Gastrocnemius medialis (tissue), 4 donors: ENCODE data around the gene SLC35B1. TPM values are rescaled to one million over a fixed set of nuclear protein-coding genes. Genes with fewer than 3 reads are reported as not detected.

Experiments used
- ATAC-seq, 2 donors: fragments of 150-250 bp; one replicate each; pipeline ENCODE4 v1.9.1; 2016
- DNase-seq, 2 donors: peaks; one replicate each; pipeline ENCODE4 v3.0.0-alpha.2; 2019
- H3K27ac ChIP-seq, 4 donors: fragments of 200-600 bp; sonication (generic); 1 replicate in 1 of 4; 2 replicates in 3 of 4; pipeline ENCODE4 v1.5.1; 2016 to 2018; ENCODE audit warnings: mild to moderate bottlenecking in 2 of 4, moderate library complexity in 1 of 4
- H3K27me3 ChIP-seq, 3 donors: fragments of 200-600 bp; sonication (generic) in 2 of 3; 1 replicate in 1 of 3; 2 replicates in 2 of 3; pipeline versions ENCODE4 v1.5.1 to v1.6.0; 2016 to 2019; ENCODE audit warnings: mild to moderate bottlenecking in 1 of 3, moderate library complexity in 1 of 3
- H3K36me3 ChIP-seq, 2 donors: fragments of 200-600 bp; sonication (generic) in 1 of 2; one replicate each; pipeline ENCODE4 v1.5.1; 2017 to 2018
- H3K4me1 ChIP-seq, 2 donors: fragments of 200-600 bp; sonication (generic) in 1 of 2; one replicate each; pipeline ENCODE4 v1.5.1; 2016 to 2017; ENCODE audit warnings: mild to moderate bottlenecking in 2 of 2
- H3K4me3 ChIP-seq, 4 donors: fragments of 200-600 bp; sonication (generic) in 3 of 4; 1 replicate in 1 of 4; 2 replicates in 3 of 4; pipeline ENCODE4 v1.5.1; 2016 to 2019; ENCODE audit warnings: mild to moderate bottlenecking in 2 of 4
- H3K9me3 ChIP-seq, 3 donors: fragments of 200-600 bp; sonication (generic) in 2 of 3; 1 replicate in 1 of 3; 2 replicates in 2 of 3; pipeline ENCODE4 v1.5.1; 2016 to 2019
- POLR2A ChIP-seq, 2 donors: fragments of 450-650 bp; IDR thresholded peaks; one replicate each; pipeline ENCODE4 v1.6.1; 2017; ENCODE audit warnings: antibody characterized with exemption in 2 of 2, mild to moderate bottlenecking in 2 of 2, moderate library complexity in 2 of 2
- in situ Hi-C, 4 donors: fragments of 200-750 bp; cut with MboI; loops; one replicate each; pipeline versions ENCODE4 v1.15.0 to v1.8.0; 2017; ENCODE audit warnings: low sequenced_read_pairs in 4 of 4
- intact Hi-C: fragments of 100-400 bp; cut with DNase I; formaldehyde crosslinking; loops from one replicate; pipeline ENCODE4 v1.15.1; 2023; ENCODE audit warnings: low total_unique reads
- total RNA-seq, 4 donors: library from RNA; depleted of rRNA; stranded (reverse); fragments of >200 nt; gene quantifications; one replicate each; pipeline versions ENCODE4 v1.1.0 to v1.2.3, GENCODE V29; 2016
- TF ChIP-seq, protein P1 (sequence below), 5 experiments: fragments of 450-650 bp in 3 of 5; fragments of 200-600 bp in 2 of 5; sonication (generic) in 2 of 5; IDR thresholded peaks in 4 of 5; conservative IDR thresholded peaks in 1 of 5; 1 replicate in 4 of 5; 2 replicates in 1 of 5; pipeline ENCODE4 v1.5.1; 2016 to 2019; ENCODE audit warnings: antibody characterized with exemption in 5 of 5, mild to moderate bottlenecking in 3 of 5, moderate library complexity in 3 of 5

Gene SLC35B1
- total RNA-seq, 4 donors from 2014 or later, result 62.7 to 99.0 (median 84.5) TPM

DNA sequence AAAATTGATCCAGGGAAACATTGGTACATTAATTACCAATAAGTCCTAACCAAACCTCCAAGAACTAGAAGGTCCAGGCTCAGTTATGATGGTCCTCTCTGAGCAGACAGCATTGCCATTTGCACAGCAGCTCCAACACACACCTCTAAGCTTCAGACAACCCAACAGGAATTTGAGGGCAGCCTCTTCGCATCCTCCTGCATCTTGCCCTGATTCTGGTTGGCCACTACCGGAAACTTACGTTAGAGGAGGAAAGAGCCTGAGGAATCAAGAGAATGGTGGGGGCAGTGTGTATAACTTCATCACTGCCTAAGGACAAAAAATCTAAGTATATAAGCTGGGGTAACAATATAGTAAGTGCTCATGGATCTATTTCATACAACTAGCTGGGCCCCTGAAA lies 40.5 kb upstream of the SLC35B1 start:
- H3K27me3 ChIP-seq, result no peaks in the 10 kb centered on the region
- no peaks in the 10 kb centered on the region for H3K9me3 ChIP-seq
- TF ChIP-seq, protein P1, sequence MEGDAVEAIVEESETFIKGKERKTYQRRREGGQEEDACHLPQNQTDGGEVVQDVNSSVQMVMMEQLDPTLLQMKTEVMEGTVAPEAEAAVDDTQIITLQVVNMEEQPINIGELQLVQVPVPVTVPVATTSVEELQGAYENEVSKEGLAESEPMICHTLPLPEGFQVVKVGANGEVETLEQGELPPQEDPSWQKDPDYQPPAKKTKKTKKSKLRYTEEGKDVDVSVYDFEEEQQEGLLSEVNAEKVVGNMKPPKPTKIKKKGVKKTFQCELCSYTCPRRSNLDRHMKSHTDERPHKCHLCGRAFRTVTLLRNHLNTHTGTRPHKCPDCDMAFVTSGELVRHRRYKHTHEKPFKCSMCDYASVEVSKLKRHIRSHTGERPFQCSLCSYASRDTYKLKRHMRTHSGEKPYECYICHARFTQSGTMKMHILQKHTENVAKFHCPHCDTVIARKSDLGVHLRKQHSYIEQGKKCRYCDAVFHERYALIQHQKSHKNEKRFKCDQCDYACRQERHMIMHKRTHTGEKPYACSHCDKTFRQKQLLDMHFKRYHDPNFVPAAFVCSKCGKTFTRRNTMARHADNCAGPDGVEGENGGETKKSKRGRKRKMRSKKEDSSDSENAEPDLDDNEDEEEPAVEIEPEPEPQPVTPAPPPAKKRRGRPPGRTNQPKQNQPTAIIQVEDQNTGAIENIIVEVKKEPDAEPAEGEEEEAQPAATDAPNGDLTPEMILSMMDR (IDR thresholded peaks at IDR 0.05 in 4 of 5, conservative IDR thresholded peaks at IDR 0.05 in 1 of 5), result no peak
- no peak for TF ChIP-seq POLR2A (IDR thresholded peaks at IDR 0.05)
- no peaks in the 10 kb centered on the region for H3K36me3 ChIP-seq
- in situ Hi-C loops (no loop called here), intact Hi-C loops (no loop called here)
- no peak for DNase-seq
- H3K4me3 ChIP-seq, result no peak overlapping the region
- peaks cover 0 to 12% of the 10 kb centered on the region in 2 donors for H3K4me1 ChIP-seq
- ATAC-seq, result no peak
- H3K27ac ChIP-seq, result no peak overlapping the region

GRCh38 chr17:49747632-49748031 lies 39.9 kb upstream of the SLC35B1 start:
- Histone ChIP-seq H3K4me1 (peaks cover 0 to 18% of the 10 kb centered on the region in 2 donors), H3K9me3 (no peaks in the 10 kb centered on the region), H3K4me3 (no peak overlapping the region), H3K27ac (no peak overlapping the region), H3K36me3 (no peaks in the 10 kb centered on the region), H3K27me3 (no peaks in the 10 kb centered on the region)
- TF ChIP-seq POLR2A (IDR thresholded peaks at IDR 0.05), result no peak
- TF ChIP-seq, protein P1 (IDR thresholded peaks at IDR 0.05 in 4 of 5, conservative IDR thresholded peaks at IDR 0.05 in 1 of 5), result no peak
- intact Hi-C loops, result no loop called here
- ATAC-seq, result no peak
- in situ Hi-C loops, result no loop called here
- no peak for DNase-seq

DNA sequence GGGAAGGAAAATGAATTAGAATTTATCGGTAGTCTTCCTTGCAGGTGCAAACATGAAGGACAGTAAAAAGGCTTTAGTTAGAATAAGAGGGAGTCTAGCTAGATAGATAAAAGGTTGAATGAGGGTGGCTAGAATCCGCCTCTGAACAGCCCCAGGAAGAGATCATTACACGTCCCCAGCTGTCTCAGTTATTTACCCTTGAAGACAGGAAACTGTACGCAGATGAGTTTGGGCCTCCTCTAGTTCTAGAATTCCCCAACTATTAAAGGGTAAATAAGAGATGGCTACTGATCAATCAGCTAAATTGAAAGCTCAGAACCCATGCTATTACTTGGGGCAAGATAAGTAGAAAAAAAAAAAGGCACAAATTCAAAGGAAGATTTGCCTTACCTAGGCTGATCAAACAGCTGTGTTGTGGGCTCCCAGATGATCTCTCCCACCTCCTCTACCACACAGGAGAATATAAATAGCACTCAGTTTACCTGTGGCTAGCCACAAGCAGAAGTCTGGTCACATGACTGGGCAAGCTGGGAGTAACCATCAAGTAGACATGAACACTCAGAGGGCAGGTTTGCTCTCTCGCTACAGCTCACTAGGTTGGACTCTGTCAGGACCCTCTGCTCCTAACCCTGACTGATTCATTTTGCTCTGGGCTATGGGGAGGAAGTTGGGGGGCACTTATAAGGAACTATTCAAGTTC lies 39.2 kb upstream of the SLC35B1 start:
- in situ Hi-C loops, result no loop called here
- Histone ChIP-seq H3K4me3 (no peak overlapping the region), H3K36me3 (no peaks in the 10 kb centered on the region), H3K9me3 (no peaks in the 10 kb centered on the region), H3K27ac (no peak overlapping the region), H3K27me3 (no peaks in the 10 kb centered on the region), H3K4me1 (peaks cover 3 to 23% of the 10 kb centered on the region in 2 donors)
- TF ChIP-seq, protein P1 (IDR thresholded peaks at IDR 0.05 in 4 of 5, conservative IDR thresholded peaks at IDR 0.05 in 1 of 5), result no peak
- no peak for TF ChIP-seq POLR2A (IDR thresholded peaks at IDR 0.05)
- ATAC-seq, result no peak
- DNase-seq, result no peak
- intact Hi-C loops, result no loop called here

- H3K36me3 ChIP-seq, result no peaks in the 10 kb centered on the region
- intact Hi-C loops, result no loop called here
- peaks cover 16 to 37% of the 10 kb centered on the region in 2 donors for H3K4me1 ChIP-seq
- H3K27me3 ChIP-seq, result no peaks in the 10 kb centered on the region
- H3K27ac ChIP-seq, result no peak overlapping the region
- no peak for DNase-seq
- ATAC-seq, result no peak
- TF ChIP-seq, protein P1 (IDR thresholded peaks at IDR 0.05 in 4 of 5, conservative IDR thresholded peaks at IDR 0.05 in 1 of 5), result no peak
- TF ChIP-seq POLR2A (IDR thresholded peaks at IDR 0.05), result no peak
- H3K4me3 ChIP-seq, result no peak overlapping the region
- in situ Hi-C loops, result no loop called here
- no peaks in the 10 kb centered on the region for H3K9me3 ChIP-seq
Measured at GRCh38 chr17:49745175-49746139, 37.7 kb upstream of the SLC35B1 start.
